Measurements from ENCODE around the gene CDCA4. TPM values are rescaled to one million over a fixed set of nuclear protein-coding genes. Genes with fewer than 3 reads are reported as not detected.

CDCA4 gene
- polyA plus RNA-seq, 1 donor: 18.2 TPM

- DNase-seq: no peak
Observed at GRCh38 chr14:104974665-104975390, 46.1 kb downstream of the CDCA4 start.

- no peak for DNase-seq
Observed at GRCh38 chr14:104974146-104974541, 46.7 kb downstream of the CDCA4 start.

- DNase-seq: peak; percentile 88
Observed at GRCh38 chr14:104973385-104974145, 47.3 kb downstream of the CDCA4 start.

GRCh38 chr14:104973135-104973384 is 47.8 kb downstream of the CDCA4 start:
- DNase-seq: no peak

GRCh38 chr14:104972301-104973134 is 48.4 kb downstream of the CDCA4 start:
- DNase-seq: no peak

- DNase-seq: no peak
Observed at GRCh38 chr14:104971447-104972240, 49.2 kb downstream of the CDCA4 start.

- peak; percentile 72 for DNase-seq
Observed at GRCh38 chr14:104970231-104971068, 50.4 kb downstream of the CDCA4 start.

- no peak for DNase-seq
Observed at GRCh38 chr14:104969741-104970230, 51.1 kb downstream of the CDCA4 start.

GRCh38 chr14:104968541-104969401 is 52.1 kb downstream of the CDCA4 start:
- no peak for DNase-seq

GRCh38 chr14:104968153-104968527 is 52.7 kb downstream of the CDCA4 start:
- DNase-seq: peak; percentile 74

- no peak for DNase-seq
Observed at GRCh38 chr14:104967386-104968152, 53.3 kb downstream of the CDCA4 start.

- no peak for DNase-seq
Observed at GRCh38 chr14:104966981-104967385, 53.9 kb downstream of the CDCA4 start.

- DNase-seq: no peak
Observed at GRCh38 chr14:104966261-104966865, 54.5 kb downstream of the CDCA4 start.

GRCh38 chr14:104965561-104966231 is 55.2 kb downstream of the CDCA4 start:
- no peak for DNase-seq

- no peak for DNase-seq
Observed at GRCh38 chr14:104964546-104964945, 56.3 kb downstream of the CDCA4 start.

All from hindlimb muscle (tissue), 1 donor.